Keratinocyte (primary cell): ENCODE data around the gene SETD1B. TPM values are rescaled to one million over a fixed set of nuclear protein-coding genes. Genes with fewer than 3 reads are reported as not detected.

Source experiments
- DNase-seq: peaks from one replicate; pipeline ENCODE4 v3.0.0-alpha.2; 2011; ENCODE audit warnings: low read depth, missing footprints, low spot score
- FAIRE-seq: peaks from 2 replicates; lab custom pipeline; 2011; peaks lifted over from hg19 to GRCh38; lab: Jason Lieb, UNC
- H2AFZ ChIP-seq: 2 replicates; pipeline ENCODE4 v1.6.0; 2012; ENCODE audit warnings: low read length, control low read depth, inconsistent platforms; ENCODE audit not compliant: control insufficient read depth
- H3K27ac ChIP-seq: 2 replicates; pipeline ENCODE4 v1.5.1; 2011; ENCODE audit warnings: low read length; ENCODE audit not compliant: control insufficient read depth, insufficient read depth
- H3K27me3 ChIP-seq: 3 replicates; pipeline ENCODE4 v1.6.0; 2011; ENCODE audit warnings: low read length; ENCODE audit not compliant: control insufficient read depth, insufficient read depth; ENCODE audit errors: extremely low read depth
- H3K36me3 ChIP-seq, 2 experiments: 2 replicates in 1 of 2; 3 replicates in 1 of 2; pipeline ENCODE4 v1.5.1; 2011; ENCODE audit warnings: low read length in 2 of 2, mild to moderate bottlenecking in 1 of 2; ENCODE audit not compliant: control insufficient read depth in 2 of 2, insufficient read depth in 2 of 2; ENCODE audit errors: extremely low read depth in 1 of 2
- H3K4me1 ChIP-seq: 3 replicates; pipeline ENCODE4 v1.5.1; 2011; ENCODE audit warnings: low read length; ENCODE audit not compliant: control insufficient read depth, insufficient read depth; ENCODE audit errors: extremely low read depth
- H3K4me2 ChIP-seq: 3 replicates; pipeline ENCODE4 v1.6.0; 2011; ENCODE audit warnings: low read depth, low read length; ENCODE audit not compliant: control insufficient read depth, insufficient read depth; ENCODE audit errors: extremely low read depth
- H3K4me3 ChIP-seq, 3 experiments: fragments of 200-600 bp in 1 of 3; sonication (generic) in 1 of 3; 2 replicates in 2 of 3; 3 replicates in 1 of 3; pipeline ENCODE4 v1.5.1; 2011 to 2016; ENCODE audit warnings: low read length in 3 of 3, mild to moderate bottlenecking in 3 of 3, control low read depth in 2 of 3, inconsistent platforms in 1 of 3, low read depth in 1 of 3, mixed read lengths in 1 of 3, mixed run types in 1 of 3, moderate library complexity in 1 of 3; ENCODE audit not compliant: control insufficient read depth in 2 of 3, insufficient read depth in 2 of 3; ENCODE audit errors: extremely low read depth in 1 of 3
- H3K79me2 ChIP-seq: 2 replicates; pipeline ENCODE4 v1.6.0; 2012; ENCODE audit warnings: low read length; ENCODE audit not compliant: control insufficient read depth, insufficient read depth
- H3K9ac ChIP-seq: 3 replicates; pipeline ENCODE4 v1.6.0; 2011; ENCODE audit warnings: low read length; ENCODE audit not compliant: control insufficient read depth, insufficient read depth; ENCODE audit errors: extremely low read depth
- H3K9me1 ChIP-seq: 3 replicates; pipeline ENCODE4 v1.6.0; 2011; ENCODE audit warnings: low read length; ENCODE audit not compliant: control insufficient read depth, insufficient read depth; ENCODE audit errors: extremely low read depth
- H3K9me3 ChIP-seq: 2 replicates; pipeline ENCODE4 v1.5.1; 2012; ENCODE audit warnings: low read depth, low read length; ENCODE audit not compliant: control insufficient read depth
- H4K20me1 ChIP-seq: 3 replicates; pipeline ENCODE4 v1.6.0; 2011; ENCODE audit warnings: low read length; ENCODE audit not compliant: control insufficient read depth, insufficient read depth; ENCODE audit errors: extremely low read depth
- CTCF ChIP-seq, 3 experiments: IDR thresholded peaks in 1 of 3; conservative IDR thresholded peaks in 1 of 3; optimal IDR thresholded peaks in 1 of 3; 2 replicates in 2 of 3; 3 replicates in 1 of 3; pipeline versions ENCODE3 to v1.5.1; 2011; ENCODE audit warnings: low read length in 3 of 3, mild to moderate bottlenecking in 3 of 3, moderate library complexity in 2 of 3, control low read depth in 1 of 3, inconsistent platforms in 1 of 3; ENCODE audit not compliant: insufficient read depth in 2 of 3; ENCODE audit errors: extremely low read depth in 1 of 3
- EZH2 ChIP-seq: IDR thresholded peaks from one replicate; pipeline ENCODE4 v1.6.1; 2012; ENCODE audit warnings: inconsistent platforms, mild to moderate bottlenecking, low read length, moderate library complexity
- dilution Hi-C: fragments of 300-500 bp; cut with MboI; formaldehyde crosslinking; loops from one replicate; pipeline ENCODE4 v1.7.0; 2020; ENCODE audit warnings: low sequenced_read_pairs; ENCODE audit not compliant: extremely low pct_ligation_motif_present
- polyA plus RNA-seq, 5 experiments: library from polyadenylated mRNA; depleted of rRNA in 3 of 5; stranded (reverse) in 3 of 5; stranded (forward) in 1 of 5; unstranded in 1 of 5; fragments of >200 nt; gene quantifications; 1 replicate in 1 of 5; 2 replicates in 3 of 5; 3 replicates in 1 of 5; pipeline versions ENCODE4 v1.2.1 to v1.2.3, GENCODE V29; 2011 to 2012; ENCODE audit warnings: missing spikeins in 2 of 5, low read depth in 1 of 5, low replicate concordance in 1 of 5

Gene SETD1B
- polyA plus RNA-seq, 1 donor (not counting 4 experiments of a cell fraction or from before 2014, with no cell fraction given) = 0.72 TPM

GRCh38 chr12:121819212-121819949 is 15.6 kb downstream of the SETD1B start:
- no peak overlapping the region for H3K4me2 ChIP-seq
- no peak overlapping the region for H3K4me3 ChIP-seq
- no peak overlapping the region for H3K27ac ChIP-seq
- no peaks in the 10 kb centered on the region for H3K9me1 ChIP-seq
- DNase-seq (no peak), FAIRE-seq (no peak)
- no peaks in the 10 kb centered on the region for H3K9me3 ChIP-seq
- no peaks in the 10 kb centered on the region for H3K4me1 ChIP-seq
- H3K36me3 ChIP-seq = peaks cover 44 to 45% of the 10 kb centered on the region in 2 experiments
- no peak overlapping the region for H3K9ac ChIP-seq
- H3K27me3 ChIP-seq = no peaks in the 10 kb centered on the region
- dilution Hi-C loops = no loop called here
- H2AFZ ChIP-seq = no peak overlapping the region
- no peaks in the 10 kb centered on the region for H4K20me1 ChIP-seq
- peaks cover 6% of the 10 kb centered on the region for H3K79me2 ChIP-seq
- TF ChIP-seq EZH2 = no peak
- no peak for TF ChIP-seq CTCF (optimal IDR thresholded peaks at IDR 0.05 in 1 of 3, IDR thresholded peaks at IDR 0.05 in 1 of 3, conservative IDR thresholded peaks at IDR 0.05 in 1 of 3; ENCODE audit: extremely low read depth in 1 of 3, insufficient read depth in 2 of 3, low read length in 3 of 3)

GRCh38 chr12:121820056-121820455 is 16.2 kb downstream of the SETD1B start:
- Histone ChIP-seq H3K9me1 (no peaks in the 10 kb centered on the region), H4K20me1 (no peaks in the 10 kb centered on the region), H3K9me3 (no peaks in the 10 kb centered on the region), H3K4me3 (no peak overlapping the region), H3K36me3 (peaks cover 40 to 44% of the 10 kb centered on the region in 2 experiments), H3K79me2 (peaks cover 3% of the 10 kb centered on the region), H3K9ac (no peak overlapping the region), H3K4me2 (no peak overlapping the region), H3K27me3 (no peaks in the 10 kb centered on the region), H2AFZ (no peak overlapping the region), H3K4me1 (no peaks in the 10 kb centered on the region), H3K27ac (no peak overlapping the region)
- DNase-seq (no peak), FAIRE-seq (no peak)
- dilution Hi-C loops = no loop called here
- no peak for TF ChIP-seq CTCF (optimal IDR thresholded peaks at IDR 0.05 in 1 of 3, IDR thresholded peaks at IDR 0.05 in 1 of 3, conservative IDR thresholded peaks at IDR 0.05 in 1 of 3; ENCODE audit: extremely low read depth in 1 of 3, insufficient read depth in 2 of 3, low read length in 3 of 3)
- TF ChIP-seq EZH2 = no peak
